Mesenchymal stem cell (in vitro differentiated cells and primary cell): ENCODE results near the gene UPK1B.

Experiments used
- DNase-seq: peaks from one replicate; pipeline ENCODE4 v3.0.0-alpha.2; 2013
- H2AFZ ChIP-seq: one replicate; pipeline ENCODE4 v1.6.1; 2013; ENCODE audit warnings: low read depth, mild to moderate bottlenecking, control low read depth, inconsistent platforms, low read length, moderate library complexity
- H2AK5ac ChIP-seq: 2 replicates; pipeline ENCODE4 v1.6.1; 2013; ENCODE audit warnings: low read length, moderate library complexity, mild to moderate bottlenecking, inconsistent platforms; ENCODE audit not compliant: severe bottlenecking
- H2BK120ac ChIP-seq: one replicate; pipeline ENCODE4 v1.6.1; 2013; ENCODE audit warnings: low read depth, mild to moderate bottlenecking, inconsistent platforms, low read length, moderate library complexity
- H2BK12ac ChIP-seq, 2 experiments: one replicate each; pipeline ENCODE4 v1.6.1; 2013; ENCODE audit warnings: inconsistent platforms in 2 of 2, low read length in 2 of 2, mild to moderate bottlenecking in 2 of 2, moderate library complexity in 2 of 2, control low read depth in 1 of 2
- H2BK15ac ChIP-seq: one replicate; pipeline ENCODE4 v1.6.1; 2013; ENCODE audit warnings: mild to moderate bottlenecking, low read depth, inconsistent platforms; ENCODE audit not compliant: poor library complexity, severe bottlenecking
- H2BK5ac ChIP-seq: 2 replicates; pipeline ENCODE4 v1.6.1; 2013; ENCODE audit warnings: low read depth, mild to moderate bottlenecking, low read length, control low read depth, inconsistent platforms; ENCODE audit not compliant: poor library complexity, severe bottlenecking
- H3K14ac ChIP-seq, 2 experiments: one replicate each; pipeline ENCODE4 v1.6.1; 2013; ENCODE audit warnings: inconsistent platforms in 2 of 2, low read length in 2 of 2, control low read depth in 1 of 2, mild to moderate bottlenecking in 1 of 2, moderate library complexity in 1 of 2
- H3K18ac ChIP-seq, 2 experiments: one replicate each; pipeline ENCODE4 v1.6.1; 2013; ENCODE audit warnings: inconsistent platforms in 2 of 2, low read length in 2 of 2, control low read depth in 1 of 2, low read depth in 1 of 2, mild to moderate bottlenecking in 1 of 2
- H3K23ac ChIP-seq, 2 experiments: one replicate each; pipeline ENCODE4 v1.6.1; 2013; ENCODE audit warnings: inconsistent platforms in 2 of 2, low read length in 2 of 2, mild to moderate bottlenecking in 2 of 2, moderate library complexity in 2 of 2, control low read depth in 1 of 2
- H3K27ac ChIP-seq: 2 replicates; pipeline ENCODE4 v1.5.1; 2013; ENCODE audit warnings: mild to moderate bottlenecking, moderate library complexity, low read length, control low read depth, inconsistent platforms; ENCODE audit not compliant: poor library complexity, severe bottlenecking
- H3K27me3 ChIP-seq, 2 experiments: 2 replicates each; pipeline versions ENCODE4 v1.6.1 to v1.7.0; 2013; ENCODE audit warnings: low read length in 2 of 2, mild to moderate bottlenecking in 2 of 2, moderate library complexity in 2 of 2, control low read depth in 1 of 2, inconsistent platforms in 1 of 2; ENCODE audit not compliant: control insufficient read depth in 1 of 2, insufficient read depth in 1 of 2
- H3K36me3 ChIP-seq, 2 experiments: 2 replicates each; pipeline versions ENCODE4 v1.6.1 to v1.7.0; 2013; ENCODE audit warnings: low read length in 2 of 2, control low read depth in 1 of 2, inconsistent platforms in 1 of 2, low read depth in 1 of 2, mild to moderate bottlenecking in 1 of 2; ENCODE audit not compliant: insufficient read depth in 2 of 2, control insufficient read depth in 1 of 2
- H3K4ac ChIP-seq, 2 experiments: one replicate each; pipeline ENCODE4 v1.6.1; 2013; ENCODE audit warnings: inconsistent platforms in 2 of 2, low read length in 2 of 2, mild to moderate bottlenecking in 2 of 2, moderate library complexity in 2 of 2, control low read depth in 1 of 2, low read depth in 1 of 2
- H3K4me1 ChIP-seq: 2 replicates; pipeline ENCODE4 v1.6.1; 2013; ENCODE audit warnings: low read depth, low read length, control low read depth; ENCODE audit not compliant: control insufficient read depth, insufficient read depth
- H3K4me2 ChIP-seq: 2 replicates; pipeline ENCODE4 v1.6.1; 2013; ENCODE audit warnings: low read length, mild to moderate bottlenecking, inconsistent platforms; ENCODE audit not compliant: poor library complexity, severe bottlenecking
- H3K4me3 ChIP-seq, 2 experiments: 2 replicates each; pipeline versions ENCODE4 v1.5.1 to v1.7.0; 2013; ENCODE audit warnings: low read length in 2 of 2, mild to moderate bottlenecking in 2 of 2, control low read depth in 1 of 2, low read depth in 1 of 2; ENCODE audit not compliant: insufficient read depth in 1 of 2
- H3K79me1 ChIP-seq: replicated peaks from 2 replicates; pipeline ENCODE4 v1.6.1; 2013; ENCODE audit warnings: mild to moderate bottlenecking, control low read depth, low read length, inconsistent platforms; ENCODE audit not compliant: poor library complexity, severe bottlenecking
- H3K9ac ChIP-seq: 2 replicates; pipeline ENCODE4 v1.7.0; 2013; ENCODE audit warnings: mild to moderate bottlenecking, low read length, moderate library complexity
- H3K9me3 ChIP-seq: 2 replicates; pipeline ENCODE4 v1.7.0; 2013; ENCODE audit warnings: mild to moderate bottlenecking, low read length; ENCODE audit not compliant: control insufficient read depth
- H4K8ac ChIP-seq: one replicate; pipeline ENCODE4 v1.6.1; 2013; ENCODE audit warnings: inconsistent platforms, mild to moderate bottlenecking, low read length, moderate library complexity
- H4K91ac ChIP-seq: one replicate; pipeline ENCODE4 v1.6.1; 2013; ENCODE audit warnings: mild to moderate bottlenecking, low read length, inconsistent platforms
- WGBS: methylation state at CpG from one replicate; pipeline ENCODE4 v1.1.7; 2013; ENCODE audit warnings: mixed read lengths; 5-methylcytosine and 5-hydroxymethylcytosine counted together

UPK1B gene

DNA sequence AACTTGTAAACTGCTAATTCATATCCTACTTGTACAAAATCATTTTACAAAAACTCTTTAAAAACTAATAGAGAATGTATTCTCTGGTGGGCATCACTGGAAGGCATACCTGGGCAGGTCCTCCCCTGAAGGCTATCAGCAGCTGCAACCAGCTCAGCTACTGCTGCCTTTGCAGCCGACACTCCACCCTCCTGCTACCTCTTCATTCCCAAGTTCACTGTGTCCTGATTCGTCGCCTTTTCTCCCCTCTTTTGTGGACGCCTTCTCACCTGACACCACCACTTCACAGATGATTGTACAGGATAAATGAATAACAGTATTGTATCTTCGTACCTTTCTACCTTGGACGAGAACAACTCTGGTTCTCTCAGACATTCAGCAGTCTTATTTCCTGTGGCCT lies 38.4 kb downstream of the UPK1B start:
- DNase-seq: no peak
- Histone ChIP-seq H3K18ac (no peak overlapping the region), H3K4me3 (no peak overlapping the region), H4K8ac (no peak overlapping the region), H3K79me1 (peaks cover 3% of the 10 kb centered on the region), H3K4me1 (peaks cover 10% of the 10 kb centered on the region), H3K23ac (no peak overlapping the region), H2AFZ (no peak overlapping the region), H2BK12ac (no peak overlapping the region), H3K14ac (no peak overlapping the region), H2AK5ac (peak overlapping the region; percentile 58), H3K9me3 (no peaks in the 10 kb centered on the region), H3K36me3 (peaks cover 11 to 70% of the 10 kb centered on the region in 2 experiments), H3K4me2 (no peak overlapping the region), H2BK5ac (no peak overlapping the region), H2BK120ac (no peak overlapping the region), H2BK15ac (no peak overlapping the region), H3K4ac (no peak overlapping the region), H4K91ac (no peak overlapping the region), H3K27me3 (no peaks in the 10 kb centered on the region), H3K9ac (no peak overlapping the region), H3K27ac (peak overlapping the region; percentile 68)
- WGBS: 88% methylated on average over 6 of the region's 6 CpGs

DNA sequence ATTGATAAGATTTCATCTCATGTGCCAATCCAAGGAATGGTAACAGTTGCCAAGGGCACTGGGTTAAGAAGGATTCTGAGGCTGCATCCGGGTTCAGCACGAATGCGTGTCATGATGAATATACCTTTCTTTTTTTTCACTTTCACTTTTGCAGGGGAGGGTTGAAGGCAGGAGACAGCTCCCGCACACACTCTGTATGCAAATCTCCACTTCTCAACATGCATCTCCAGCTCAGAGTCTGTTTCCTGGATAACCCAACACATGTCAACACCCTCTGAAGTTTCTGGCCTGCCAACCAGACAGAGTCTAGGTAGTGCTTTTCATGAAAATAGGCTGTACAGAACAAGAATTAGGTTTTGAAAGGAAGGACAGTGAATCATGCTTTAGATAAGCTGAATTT lies 45.7 kb downstream of the UPK1B start:
- Histone ChIP-seq H3K4me2 (no peak overlapping the region), H3K4ac (no peak overlapping the region), H2BK15ac (no peak overlapping the region), H3K14ac (no peak overlapping the region), H3K79me1 (peaks cover 36% of the 10 kb centered on the region), H3K9me3 (no peaks in the 10 kb centered on the region), H3K9ac (no peak overlapping the region), H3K4me3 (no peak overlapping the region), H3K23ac (no peak overlapping the region), H2AFZ (no peak overlapping the region), H4K8ac (no peak overlapping the region), H2BK120ac (no peak overlapping the region), H3K27me3 (no peaks in the 10 kb centered on the region), H2BK5ac (no peak overlapping the region), H3K27ac (no peak overlapping the region), H2AK5ac (no peak overlapping the region), H3K4me1 (peaks cover 2% of the 10 kb centered on the region), H3K36me3 (peaks cover 50 to 86% of the 10 kb centered on the region in 2 experiments), H3K18ac (no peak overlapping the region), H2BK12ac (no peak overlapping the region), H4K91ac (no peak overlapping the region)
- 98% methylated on average over 4 of the region's 4 CpGs for WGBS
- no peak for DNase-seq

DNA sequence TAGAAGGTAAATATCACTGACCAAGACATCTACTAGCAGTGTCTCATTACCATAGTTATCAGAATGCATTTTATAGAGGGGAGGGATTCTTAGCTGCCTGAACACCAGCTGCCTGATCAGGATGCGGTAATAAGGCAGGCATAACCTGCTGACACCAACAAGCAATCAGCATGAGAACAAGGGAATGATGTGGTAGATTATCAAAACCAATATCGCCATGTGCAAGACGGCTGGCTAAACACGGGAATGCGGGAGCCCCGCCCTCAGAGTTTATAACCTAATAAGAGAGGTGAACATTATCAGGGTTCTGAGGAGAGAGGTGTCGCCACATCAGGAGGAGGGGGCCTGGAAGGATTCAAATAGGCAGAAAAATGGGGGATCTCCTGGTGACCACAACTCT lies 46.8 kb downstream of the UPK1B start:
- no peak overlapping the region for H2BK5ac ChIP-seq
- H3K23ac ChIP-seq: no peak overlapping the region
- H2AK5ac ChIP-seq: no peak overlapping the region
- peaks cover 34% of the 10 kb centered on the region for H3K79me1 ChIP-seq
- no peak overlapping the region for H3K27ac ChIP-seq
- no peak overlapping the region for H3K14ac ChIP-seq
- H3K4me1 ChIP-seq: peaks cover 2% of the 10 kb centered on the region
- H3K4me2 ChIP-seq: no peak overlapping the region
- no peak overlapping the region for H4K91ac ChIP-seq
- H2BK15ac ChIP-seq: no peak overlapping the region
- H3K9ac ChIP-seq: no peak overlapping the region
- whole genome bisulfite sequencing: 96% methylated on average over 7 of the region's 7 CpGs
- H3K4me3 ChIP-seq: no peak overlapping the region
- H3K4ac ChIP-seq: no peak overlapping the region
- peaks cover 46 to 80% of the 10 kb centered on the region in 2 experiments for H3K36me3 ChIP-seq
- H3K27me3 ChIP-seq: no peaks in the 10 kb centered on the region
- no peak for DNase-seq
- H2BK120ac ChIP-seq: no peak overlapping the region
- no peak overlapping the region for H4K8ac ChIP-seq
- H3K18ac ChIP-seq: no peak overlapping the region
- no peak overlapping the region for H2BK12ac ChIP-seq
- H2AFZ ChIP-seq: no peak overlapping the region
- no peaks in the 10 kb centered on the region for H3K9me3 ChIP-seq

DNA sequence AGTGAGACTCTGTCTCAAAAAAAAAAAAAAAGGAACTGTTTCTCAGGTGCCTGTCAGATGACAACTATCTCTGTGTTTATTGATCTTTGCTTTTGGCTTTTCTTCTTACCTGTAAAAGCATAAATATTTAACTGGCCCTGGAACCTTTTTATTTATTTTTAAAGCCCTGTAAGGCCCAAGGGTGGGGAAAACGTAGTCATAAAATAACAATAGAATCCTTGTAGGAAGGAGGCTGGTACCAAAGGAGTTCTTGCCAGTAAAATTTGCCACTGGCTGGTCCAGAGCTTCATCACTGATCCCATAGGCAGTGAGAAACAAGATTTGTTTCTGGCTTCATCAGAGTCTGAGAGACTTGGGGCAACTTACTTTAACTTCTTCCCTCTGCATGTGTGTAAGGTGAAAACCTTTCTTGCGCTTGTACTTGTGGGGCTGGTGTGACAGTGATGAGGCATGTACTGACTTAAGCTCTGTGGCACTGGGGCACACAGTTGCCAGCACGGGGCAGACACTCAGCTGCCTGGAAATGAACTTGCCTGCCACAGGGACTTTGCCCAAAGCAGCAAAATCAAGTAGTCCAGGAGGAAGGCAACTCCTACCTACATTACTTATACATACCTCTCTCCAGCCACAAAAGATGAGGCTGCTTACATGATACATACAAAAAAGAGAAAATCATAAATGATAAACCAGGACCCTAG lies 47.7 kb downstream of the UPK1B start:
- H3K79me1 ChIP-seq: peaks cover 34% of the 10 kb centered on the region
- no peak overlapping the region for H3K27ac ChIP-seq
- H2BK15ac ChIP-seq: no peak overlapping the region
- peaks cover 2% of the 10 kb centered on the region for H3K4me1 ChIP-seq
- H3K4me2 ChIP-seq: no peak overlapping the region
- no peak overlapping the region for H2AK5ac ChIP-seq
- WGBS: 81% methylated on average over 3 of the region's 3 CpGs
- no peak overlapping the region for H4K8ac ChIP-seq
- no peaks in the 10 kb centered on the region for H3K27me3 ChIP-seq
- H3K9me3 ChIP-seq: no peaks in the 10 kb centered on the region
- peaks cover 44 to 76% of the 10 kb centered on the region in 2 experiments for H3K36me3 ChIP-seq
- no peak overlapping the region for H2BK12ac ChIP-seq
- DNase-seq: no peak
- H2AFZ ChIP-seq: no peak overlapping the region
- no peak overlapping the region for H2BK5ac ChIP-seq
- H3K23ac ChIP-seq: peak overlapping the region in 1 of 2 experiments; percentile 96
- no peak overlapping the region for H3K18ac ChIP-seq
- no peak overlapping the region for H3K4ac ChIP-seq
- no peak overlapping the region for H2BK120ac ChIP-seq
- no peak overlapping the region for H3K4me3 ChIP-seq
- no peak overlapping the region for H4K91ac ChIP-seq
- peak overlapping the region in 1 of 2 experiments; percentile 41 for H3K14ac ChIP-seq
- no peak overlapping the region for H3K9ac ChIP-seq
